ENCODE results near the gene DNAAF5.
A peak's percentile ranks its signal among the peaks of the same experiment; 100 is the strongest.
"Not testable (repeated sequence)": the region's sequence is repeated elsewhere in the genome, so short reads cannot be mapped to it uniquely, and the experiment has no call there.

DNAAF5 gene

GRCh38 chr7:782718-783449 is 56.4 kb downstream of the DNAAF5 start:
- no peak for DNase-seq (ENCODE audit: low spot score)

- DNase-seq (ENCODE audit: low spot score) = no peak
Measured at GRCh38 chr7:783556-784490, 57.3 kb downstream of the DNAAF5 start.

GRCh38 chr7:784971-785370 is 58.5 kb downstream of the DNAAF5 start:
- DNase-seq (ENCODE audit: low spot score) = no peak

GRCh38 chr7:785416-785815 is 58.9 kb downstream of the DNAAF5 start:
- no peak for DNase-seq (ENCODE audit: low spot score)

GRCh38 chr7:786472-787255 is 60.2 kb downstream of the DNAAF5 start:
- DNase-seq (ENCODE audit: low spot score) = peak; percentile 89

GRCh38 chr7:787332-788240 is 61.1 kb downstream of the DNAAF5 start:
- no peak for DNase-seq (ENCODE audit: low spot score)

- no peak for DNase-seq (ENCODE audit: low spot score)
Measured at GRCh38 chr7:791519-791918, 65.0 kb downstream of the DNAAF5 start.

GRCh38 chr7:794207-794606 is 67.7 kb downstream of the DNAAF5 start:
- DNase-seq (ENCODE audit: low spot score) = no peak

- DNase-seq (ENCODE audit: low spot score) = no peak
Measured at GRCh38 chr7:794671-795329, 68.3 kb downstream of the DNAAF5 start.

- not testable (repeated sequence) for DNase-seq (ENCODE audit: low spot score)
Measured at GRCh38 chr7:796434-797169, 70.1 kb downstream of the DNAAF5 start.

GRCh38 chr7:798921-799470 is 72.5 kb downstream of the DNAAF5 start:
- DNase-seq (ENCODE audit: low spot score) = no peak

GRCh38 chr7:800692-801091 is 74.2 kb downstream of the DNAAF5 start:
- DNase-seq (ENCODE audit: low spot score) = no peak

GRCh38 chr7:801351-801750 is 74.9 kb downstream of the DNAAF5 start:
- DNase-seq (ENCODE audit: low spot score) = not testable (repeated sequence)

- peak; percentile 22 for DNase-seq (ENCODE audit: low spot score)
Measured at GRCh38 chr7:801940-802381, 75.5 kb downstream of the DNAAF5 start.

- no peak for DNase-seq (ENCODE audit: low spot score)
Measured at GRCh38 chr7:802500-803242, 76.2 kb downstream of the DNAAF5 start.

- no peak for DNase-seq (ENCODE audit: low spot score)
Measured at GRCh38 chr7:803243-803635, 76.7 kb downstream of the DNAAF5 start.

- DNase-seq (ENCODE audit: low spot score) = not testable (repeated sequence)
Measured at GRCh38 chr7:803796-804195, 77.3 kb downstream of the DNAAF5 start.

- no peak for DNase-seq (ENCODE audit: low spot score)
Measured at GRCh38 chr7:805261-805660, 78.8 kb downstream of the DNAAF5 start.
